Keratinocyte (primary cell): Measurements from ENCODE around the gene KCNS3. TPM values are rescaled to one million over a fixed set of nuclear protein-coding genes. Genes with fewer than 3 reads are reported as not detected.

Experiments used
- DNase-seq: peaks from one replicate; pipeline ENCODE4 v3.0.0-alpha.2; 2011; ENCODE audit warnings: low read depth, missing footprints, low spot score
- FAIRE-seq: peaks from 2 replicates; lab custom pipeline; 2011; peaks lifted over from hg19 to GRCh38; lab: Jason Lieb, UNC
- H2AFZ ChIP-seq: 2 replicates; pipeline ENCODE4 v1.6.0; 2012; ENCODE audit warnings: low read length, control low read depth, inconsistent platforms; ENCODE audit not compliant: control insufficient read depth
- H3K27ac ChIP-seq: 2 replicates; pipeline ENCODE4 v1.5.1; 2011; ENCODE audit warnings: low read length; ENCODE audit not compliant: control insufficient read depth, insufficient read depth
- H3K27me3 ChIP-seq: 3 replicates; pipeline ENCODE4 v1.6.0; 2011; ENCODE audit warnings: low read length; ENCODE audit not compliant: control insufficient read depth, insufficient read depth; ENCODE audit errors: extremely low read depth
- H3K36me3 ChIP-seq, 2 experiments: 2 replicates in 1 of 2; 3 replicates in 1 of 2; pipeline ENCODE4 v1.5.1; 2011; ENCODE audit warnings: low read length in 2 of 2, mild to moderate bottlenecking in 1 of 2; ENCODE audit not compliant: control insufficient read depth in 2 of 2, insufficient read depth in 2 of 2; ENCODE audit errors: extremely low read depth in 1 of 2
- H3K4me1 ChIP-seq: 3 replicates; pipeline ENCODE4 v1.5.1; 2011; ENCODE audit warnings: low read length; ENCODE audit not compliant: control insufficient read depth, insufficient read depth; ENCODE audit errors: extremely low read depth
- H3K4me2 ChIP-seq: 3 replicates; pipeline ENCODE4 v1.6.0; 2011; ENCODE audit warnings: low read depth, low read length; ENCODE audit not compliant: control insufficient read depth, insufficient read depth; ENCODE audit errors: extremely low read depth
- H3K4me3 ChIP-seq, 3 experiments: fragments of 200-600 bp in 1 of 3; sonication (generic) in 1 of 3; 2 replicates in 2 of 3; 3 replicates in 1 of 3; pipeline ENCODE4 v1.5.1; 2011 to 2016; ENCODE audit warnings: low read length in 3 of 3, mild to moderate bottlenecking in 3 of 3, control low read depth in 2 of 3, inconsistent platforms in 1 of 3, low read depth in 1 of 3, mixed read lengths in 1 of 3, mixed run types in 1 of 3, moderate library complexity in 1 of 3; ENCODE audit not compliant: control insufficient read depth in 2 of 3, insufficient read depth in 2 of 3; ENCODE audit errors: extremely low read depth in 1 of 3
- H3K79me2 ChIP-seq: 2 replicates; pipeline ENCODE4 v1.6.0; 2012; ENCODE audit warnings: low read length; ENCODE audit not compliant: control insufficient read depth, insufficient read depth
- H3K9ac ChIP-seq: 3 replicates; pipeline ENCODE4 v1.6.0; 2011; ENCODE audit warnings: low read length; ENCODE audit not compliant: control insufficient read depth, insufficient read depth; ENCODE audit errors: extremely low read depth
- H3K9me1 ChIP-seq: 3 replicates; pipeline ENCODE4 v1.6.0; 2011; ENCODE audit warnings: low read length; ENCODE audit not compliant: control insufficient read depth, insufficient read depth; ENCODE audit errors: extremely low read depth
- H3K9me3 ChIP-seq: 2 replicates; pipeline ENCODE4 v1.5.1; 2012; ENCODE audit warnings: low read depth, low read length; ENCODE audit not compliant: control insufficient read depth
- H4K20me1 ChIP-seq: 3 replicates; pipeline ENCODE4 v1.6.0; 2011; ENCODE audit warnings: low read length; ENCODE audit not compliant: control insufficient read depth, insufficient read depth; ENCODE audit errors: extremely low read depth
- CTCF ChIP-seq, 3 experiments: IDR thresholded peaks in 1 of 3; conservative IDR thresholded peaks in 1 of 3; optimal IDR thresholded peaks in 1 of 3; 2 replicates in 2 of 3; 3 replicates in 1 of 3; pipeline versions ENCODE3 to v1.5.1; 2011; ENCODE audit warnings: low read length in 3 of 3, mild to moderate bottlenecking in 3 of 3, moderate library complexity in 2 of 3, control low read depth in 1 of 3, inconsistent platforms in 1 of 3; ENCODE audit not compliant: insufficient read depth in 2 of 3; ENCODE audit errors: extremely low read depth in 1 of 3
- EZH2 ChIP-seq: IDR thresholded peaks from one replicate; pipeline ENCODE4 v1.6.1; 2012; ENCODE audit warnings: inconsistent platforms, mild to moderate bottlenecking, low read length, moderate library complexity
- dilution Hi-C: fragments of 300-500 bp; cut with MboI; formaldehyde crosslinking; loops from one replicate; pipeline ENCODE4 v1.7.0; 2020; ENCODE audit warnings: low sequenced_read_pairs; ENCODE audit not compliant: extremely low pct_ligation_motif_present
- polyA plus RNA-seq, 5 experiments: library from polyadenylated mRNA; depleted of rRNA in 3 of 5; stranded (reverse) in 3 of 5; stranded (forward) in 1 of 5; unstranded in 1 of 5; fragments of >200 nt; gene quantifications; 1 replicate in 1 of 5; 2 replicates in 3 of 5; 3 replicates in 1 of 5; pipeline versions ENCODE4 v1.2.1 to v1.2.3, GENCODE V29; 2011 to 2012; ENCODE audit warnings: missing spikeins in 2 of 5, low read depth in 1 of 5, low replicate concordance in 1 of 5

Gene KCNS3
- polyA plus RNA-seq, 1 donor (not counting 4 experiments of a cell fraction or from before 2014, with no cell fraction given) = 7.3 TPM

GRCh38 chr2:17901246-17901645 lies 22.8 kb downstream of the KCNS3 start:
- peaks cover 16% of the 10 kb centered on the region for H3K4me1 ChIP-seq
- DNase-seq (peak; percentile 54), FAIRE-seq (peak; percentile 85)
- H3K79me2 ChIP-seq = no peaks in the 10 kb centered on the region
- no peaks in the 10 kb centered on the region for H3K36me3 ChIP-seq
- peak overlapping the region; percentile 68 for H2AFZ ChIP-seq
- no peaks in the 10 kb centered on the region for H3K9me3 ChIP-seq
- H3K9ac ChIP-seq = no peak overlapping the region
- H3K27me3 ChIP-seq = no peaks in the 10 kb centered on the region
- no peaks in the 10 kb centered on the region for H3K9me1 ChIP-seq
- dilution Hi-C loops = no loop called here
- H3K4me3 ChIP-seq = no peak overlapping the region
- peak overlapping the region; percentile 1 for H3K27ac ChIP-seq
- no peaks in the 10 kb centered on the region for H4K20me1 ChIP-seq
- TF ChIP-seq CTCF (optimal IDR thresholded peaks at IDR 0.05 in 1 of 3, IDR thresholded peaks at IDR 0.05 in 1 of 3, conservative IDR thresholded peaks at IDR 0.05 in 1 of 3; ENCODE audit: extremely low read depth in 1 of 3, insufficient read depth in 2 of 3, low read length in 3 of 3) = no peak
- no peak for TF ChIP-seq EZH2
- H3K4me2 ChIP-seq = peak overlapping the region; percentile 35

- Histone ChIP-seq H3K9ac (no peak overlapping the region), H4K20me1 (no peaks in the 10 kb centered on the region), H3K4me1 (no peaks in the 10 kb centered on the region), H3K9me1 (no peaks in the 10 kb centered on the region), H3K27me3 (no peaks in the 10 kb centered on the region), H3K4me3 (no peak overlapping the region), H2AFZ (no peak overlapping the region), H3K79me2 (no peaks in the 10 kb centered on the region), H3K4me2 (no peak overlapping the region), H3K9me3 (no peaks in the 10 kb centered on the region), H3K36me3 (no peaks in the 10 kb centered on the region), H3K27ac (no peak overlapping the region)
- no peak for FAIRE-seq
- TF ChIP-seq EZH2 (no peak), CTCF (optimal IDR thresholded peaks at IDR 0.05 in 1 of 3, IDR thresholded peaks at IDR 0.05 in 1 of 3, conservative IDR thresholded peaks at IDR 0.05 in 1 of 3; ENCODE audit: extremely low read depth in 1 of 3, insufficient read depth in 2 of 3, low read length in 3 of 3) (no peak)
- dilution Hi-C loops = no loop called here
- no peak for DNase-seq
Measured at GRCh38 chr2:17910980-17911379, 32.5 kb downstream of the KCNS3 start.
